Jurkat, Clone E6-1 (cell line): ENCODE results near the gene RAD51AP1.

Source experiments
- DNase-seq: peaks from one replicate; pipeline ENCODE4 v3.0.0-alpha.2; 2011; ENCODE audit warnings: low read depth, low spot score
- H3K4me3 ChIP-seq: 2 replicates; pipeline ENCODE4 v1.5.1; 2011; ENCODE audit warnings: mild to moderate bottlenecking, low read length, control low read depth, moderate library complexity

The RAD51AP1 gene

DNA sequence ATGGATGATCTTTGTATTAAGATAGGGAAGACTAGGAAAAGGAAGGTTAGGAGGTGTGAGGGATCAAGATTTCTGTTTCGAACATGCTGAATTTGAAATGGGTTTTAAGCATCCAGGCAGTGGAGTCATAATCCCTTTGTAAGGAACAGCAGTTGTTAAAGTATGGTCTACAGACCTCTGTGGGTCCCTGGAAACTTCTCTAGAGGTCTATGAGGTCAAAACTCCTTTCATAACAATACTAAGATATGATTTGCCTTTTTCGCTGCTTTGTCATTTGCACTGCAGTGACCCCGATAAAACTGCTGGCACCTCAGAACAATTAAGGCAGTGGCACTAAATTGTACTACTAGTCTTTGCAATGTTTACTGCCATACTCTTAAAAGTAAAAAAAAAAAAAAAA, 1.5 kb downstream of the RAD51AP1 start:
- H3K4me3 ChIP-seq = peak overlapping the region; percentile 96
- DNase-seq = no peak

DNA sequence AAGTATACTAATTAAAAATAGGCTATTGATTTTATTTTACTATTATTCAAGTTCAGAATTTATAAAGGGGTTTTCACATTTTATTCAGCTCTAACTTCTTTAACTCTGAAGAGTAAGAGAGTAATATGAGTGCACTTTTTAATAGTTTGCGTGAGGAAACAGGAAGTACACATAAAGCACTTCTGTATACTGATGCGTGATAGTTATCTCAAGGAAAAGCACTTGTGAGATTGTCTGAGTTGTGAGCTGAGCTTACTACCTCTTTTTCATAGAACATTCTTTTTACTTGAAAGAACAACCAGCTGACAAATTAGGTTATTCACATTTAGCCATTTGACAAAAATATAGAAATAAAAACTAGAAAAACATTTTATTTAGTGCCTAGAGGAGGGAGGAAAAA, 1.9 kb downstream of the RAD51AP1 start:
- DNase-seq = peak; percentile 17
- peak overlapping the region; percentile 96; the same call in 1 of the 2 replicates for H3K4me3 ChIP-seq

DNA sequence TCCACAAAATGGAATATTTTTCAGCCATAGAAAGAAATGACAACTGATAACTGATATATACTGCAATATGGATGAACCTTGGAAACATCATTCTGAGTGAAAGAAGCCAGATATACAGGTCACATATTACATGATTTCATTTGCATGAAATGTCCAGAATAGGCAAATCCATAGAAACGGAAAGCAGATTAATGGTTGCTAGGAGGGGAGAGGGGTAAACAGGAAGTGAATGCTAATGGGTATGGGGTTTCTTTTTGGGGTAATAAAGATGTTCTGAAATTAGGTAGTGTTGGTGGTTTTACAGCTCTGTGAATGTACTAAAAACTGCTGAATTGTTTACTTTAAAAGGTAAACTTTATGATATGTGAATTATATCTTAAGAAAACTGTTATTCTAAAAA, 6.5 kb downstream of the RAD51AP1 start:
- no peak overlapping the region for H3K4me3 ChIP-seq
- DNase-seq = no peak

DNA sequence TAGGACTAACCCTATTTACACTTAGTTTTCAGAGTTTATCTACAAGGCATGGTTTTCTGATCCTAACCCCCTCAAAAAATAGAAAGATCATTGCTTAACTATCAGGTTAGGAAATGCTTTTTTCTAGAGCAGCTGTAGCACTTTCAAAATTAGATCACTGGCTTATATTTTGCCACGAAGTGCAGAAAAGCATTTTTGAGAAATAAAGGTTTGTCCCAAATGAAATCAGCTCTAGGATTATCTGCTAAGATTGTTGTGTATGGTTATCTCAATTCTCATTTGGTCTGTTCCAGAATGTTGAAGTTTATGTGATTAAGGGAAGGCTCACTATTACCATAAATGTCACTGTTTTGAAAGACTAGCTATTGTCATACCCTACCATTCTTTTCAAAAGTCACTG, 13.5 kb downstream of the RAD51AP1 start:
- no peak overlapping the region for H3K4me3 ChIP-seq

DNA sequence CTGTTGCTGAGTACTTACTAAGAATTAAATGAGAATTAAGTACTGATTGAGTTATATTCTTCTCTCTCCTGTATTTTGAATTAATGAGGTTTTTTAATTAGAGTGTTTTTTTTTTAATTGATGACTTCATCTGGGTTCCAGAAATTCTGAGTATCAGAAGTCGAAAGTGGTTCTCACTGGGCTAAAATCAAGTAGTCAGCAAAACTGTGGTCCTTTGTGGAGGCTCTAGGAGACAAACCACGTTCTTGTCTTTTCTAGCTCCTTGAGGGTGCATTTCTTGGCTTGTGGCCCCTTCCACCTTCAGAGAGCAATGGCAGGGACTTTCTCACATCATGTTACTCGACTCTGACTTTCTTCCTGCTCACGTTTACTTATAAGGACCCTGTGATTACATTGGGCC, 15.3 kb downstream of the RAD51AP1 start:
- DNase-seq = no peak
- H3K4me3 ChIP-seq = no peak overlapping the region

More for the DNA sequence above, 13.5 kb downstream of the RAD51AP1 start:
- no peak for DNase-seq

DNA sequence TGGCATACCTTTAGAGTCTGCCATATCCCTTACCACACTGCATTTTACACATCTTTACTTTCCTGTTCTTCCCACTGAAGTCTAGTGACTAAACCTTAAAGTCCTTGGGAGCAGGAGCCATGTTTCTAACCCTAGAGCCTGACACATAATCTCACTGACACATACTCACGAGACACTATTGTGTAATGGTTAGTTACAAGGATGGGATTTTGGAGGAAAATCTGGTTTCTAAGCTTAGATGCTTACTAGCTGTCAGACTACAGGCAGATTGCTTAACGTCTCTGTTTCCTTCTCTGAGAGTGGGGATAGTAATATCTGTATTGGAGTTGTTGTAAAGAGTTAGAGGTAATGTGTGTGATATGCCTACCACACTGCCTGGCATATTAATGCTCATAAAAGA, 17.1 kb downstream of the RAD51AP1 start:
- H3K4me3 ChIP-seq = no peak overlapping the region
- no peak for DNase-seq

DNA sequence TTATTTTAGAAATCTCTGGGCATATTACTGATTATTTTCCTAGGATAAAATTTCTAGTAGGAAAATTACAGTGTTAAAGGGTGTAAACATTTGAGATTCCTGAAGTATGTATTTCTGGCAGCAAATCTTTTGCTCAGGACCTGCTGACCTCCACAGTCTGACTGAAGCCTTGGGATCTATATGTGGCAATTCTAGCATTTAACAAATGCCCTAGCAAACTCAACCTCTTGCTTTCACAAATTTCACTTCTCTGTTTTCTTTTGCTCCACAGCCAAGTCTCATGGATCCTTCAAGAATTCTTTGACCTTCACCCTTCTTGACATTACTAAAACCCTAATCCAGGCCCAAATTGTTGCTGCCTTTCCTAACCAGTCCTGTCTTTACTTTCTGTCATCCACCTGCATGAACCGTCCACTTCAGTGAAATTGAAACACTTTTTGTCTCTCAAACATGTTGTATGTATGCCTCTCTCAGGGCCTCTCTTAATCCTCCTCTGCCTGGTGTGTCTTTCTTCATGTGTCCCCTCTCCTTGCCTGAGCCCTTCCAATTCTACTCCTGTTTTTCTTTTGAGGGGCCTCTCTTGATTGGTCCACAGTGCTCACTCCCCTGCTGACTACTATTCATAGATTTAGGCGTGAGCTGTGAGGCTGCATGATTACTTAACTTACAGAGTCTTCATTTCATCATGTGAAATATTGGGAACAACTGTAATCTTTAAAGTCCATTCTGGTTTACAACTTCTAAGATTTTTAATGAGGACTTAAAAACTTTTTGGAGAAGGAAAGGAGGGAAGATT, 18.2 kb downstream of the RAD51AP1 start:
- no peak overlapping the region for H3K4me3 ChIP-seq
- no peak for DNase-seq

DNA sequence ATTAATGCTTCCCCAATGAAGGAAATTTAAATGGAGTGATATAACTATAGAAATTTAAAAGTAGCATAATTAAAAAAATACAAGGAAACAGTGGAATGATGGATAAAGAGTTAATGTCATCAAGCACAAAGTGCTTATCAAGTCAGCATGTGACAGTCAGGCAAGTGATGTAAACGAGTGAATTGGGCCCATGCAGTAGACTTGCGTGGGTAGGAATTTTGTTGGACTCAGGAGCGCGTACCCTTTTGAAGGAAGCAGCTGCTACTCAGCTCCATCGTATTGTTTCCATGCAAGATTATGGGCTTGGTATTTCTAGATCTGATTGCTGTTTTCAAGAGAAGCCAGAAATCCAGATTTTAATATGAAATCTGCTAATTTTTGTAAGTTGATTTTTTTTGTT, 18.9 kb downstream of the RAD51AP1 start:
- no peak for DNase-seq
- H3K4me3 ChIP-seq = no peak overlapping the region

DNA sequence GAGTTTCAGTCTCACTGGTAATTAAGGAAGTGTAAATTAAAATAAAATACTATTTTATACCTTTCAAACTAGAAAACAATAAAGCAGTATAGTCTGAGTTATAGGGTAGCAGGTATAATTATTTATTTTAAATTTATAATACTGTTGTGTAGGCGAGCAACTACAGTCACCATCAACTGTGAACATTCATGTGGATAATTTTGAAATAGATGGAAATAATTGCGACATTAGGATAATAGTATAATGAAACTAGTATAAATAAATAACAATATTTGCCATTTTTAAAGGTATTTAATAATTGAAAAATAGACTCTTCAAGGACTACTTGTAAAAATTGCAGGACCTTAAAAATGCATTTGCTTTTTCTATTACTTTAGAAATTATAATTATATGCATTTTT, 19.5 kb downstream of the RAD51AP1 start:
- no peak overlapping the region for H3K4me3 ChIP-seq
- no peak for DNase-seq

DNA sequence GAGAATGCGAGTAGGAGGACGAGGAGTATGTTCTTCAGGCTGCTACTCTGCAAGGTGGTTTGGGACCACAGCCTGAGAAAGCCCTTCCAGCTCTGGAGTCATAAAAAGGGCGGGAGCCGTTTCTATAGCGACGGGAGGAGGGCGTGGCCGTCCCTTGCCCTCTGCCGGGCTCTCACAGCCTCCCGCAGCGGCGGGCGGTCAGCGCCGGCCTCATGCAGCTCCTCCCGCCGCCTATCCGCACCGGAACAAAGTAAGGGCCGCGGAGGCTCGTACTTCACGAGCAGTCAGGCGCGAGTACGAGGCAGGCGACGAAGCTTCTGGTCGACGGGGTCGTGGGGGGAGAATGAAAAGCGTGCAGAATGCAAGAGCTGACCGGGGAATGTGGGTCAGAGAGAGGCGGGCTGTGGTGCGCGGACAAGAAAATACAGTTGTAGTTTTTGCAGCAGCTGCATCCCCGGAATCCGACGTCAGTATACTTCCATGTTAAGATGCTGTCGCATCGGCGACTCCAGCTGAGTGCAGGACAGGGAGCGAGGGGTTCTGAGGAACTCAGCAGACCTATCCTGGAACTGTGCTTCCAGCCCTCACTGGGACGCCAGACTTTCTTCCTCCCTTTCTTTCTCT, 23.5 kb downstream of the RAD51AP1 start, which contains the start of gene DYRK4:
TSS of gene DYRK4 (plus strand) at position 175 of the 624 bp plus-strand sequence. CDS start at position 213, 38 bp downstream.
- H3K4me3 ChIP-seq = no peak within 1 kb of the TSS
- no peak for DNase-seq

DNA sequence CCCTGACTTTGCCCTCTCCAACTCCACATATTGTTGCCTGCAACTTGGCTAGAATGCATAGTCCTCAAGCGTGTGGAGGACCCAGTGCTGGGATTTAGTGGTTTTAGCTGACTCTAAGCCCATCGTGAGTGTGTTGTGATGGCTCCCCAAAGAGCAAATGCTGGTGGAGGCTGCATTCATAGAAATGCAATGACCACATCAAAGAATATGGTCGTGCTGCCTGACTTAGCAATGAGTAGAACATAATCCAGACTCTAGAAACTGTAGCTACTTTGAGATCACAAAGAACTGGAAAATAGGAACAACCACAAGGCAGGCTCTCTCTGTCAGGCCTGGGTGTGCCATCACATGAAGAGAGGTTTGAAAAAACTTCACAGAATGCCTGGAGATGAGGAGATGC, 24.6 kb downstream of the RAD51AP1 start:
- peak; percentile 55 for DNase-seq
- no peak overlapping the region for H3K4me3 ChIP-seq

DNA sequence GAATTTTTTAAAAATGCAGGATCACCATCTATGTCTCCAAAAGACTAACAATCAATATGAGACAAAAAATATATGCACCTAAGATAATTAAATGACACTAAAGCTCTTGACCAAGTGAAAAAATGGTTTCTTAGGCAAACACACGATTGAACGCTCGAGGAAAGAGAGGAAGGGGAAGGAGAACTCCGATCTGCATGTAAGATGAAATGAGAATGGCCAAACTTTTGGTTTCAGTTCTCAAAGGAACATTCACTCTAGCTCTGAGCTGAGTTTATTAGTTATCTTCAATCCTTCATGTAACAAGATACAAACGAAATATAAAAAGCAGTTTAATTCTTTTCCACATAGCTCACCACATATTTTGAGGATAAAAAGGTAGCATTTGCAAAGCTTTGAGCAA, 26.1 kb downstream of the RAD51AP1 start:
- H3K4me3 ChIP-seq = no peak overlapping the region

DNA sequence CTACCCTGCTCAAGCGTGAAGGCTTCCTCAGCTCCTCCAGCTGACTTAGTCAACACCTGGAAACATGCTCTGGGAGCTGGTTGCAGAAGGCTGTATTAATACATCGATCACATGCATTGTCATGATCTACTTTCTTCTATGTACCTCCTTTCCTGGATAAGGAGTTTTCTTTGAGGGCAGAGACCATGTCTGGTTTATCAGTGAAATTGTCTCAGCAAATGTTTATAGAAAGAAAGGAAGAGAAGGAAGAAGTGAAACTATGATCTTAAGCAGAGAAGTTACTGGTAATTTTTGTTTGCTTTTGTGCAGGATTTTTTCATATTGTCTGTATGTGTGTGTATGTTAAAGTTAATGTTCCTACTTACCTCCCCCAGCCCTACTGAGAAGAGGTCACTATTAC, 27.8 kb downstream of the RAD51AP1 start:
- DNase-seq = no peak
- no peak overlapping the region for H3K4me3 ChIP-seq

More for the DNA sequence above, 26.1 kb downstream of the RAD51AP1 start:
- DNase-seq = no peak

DNA sequence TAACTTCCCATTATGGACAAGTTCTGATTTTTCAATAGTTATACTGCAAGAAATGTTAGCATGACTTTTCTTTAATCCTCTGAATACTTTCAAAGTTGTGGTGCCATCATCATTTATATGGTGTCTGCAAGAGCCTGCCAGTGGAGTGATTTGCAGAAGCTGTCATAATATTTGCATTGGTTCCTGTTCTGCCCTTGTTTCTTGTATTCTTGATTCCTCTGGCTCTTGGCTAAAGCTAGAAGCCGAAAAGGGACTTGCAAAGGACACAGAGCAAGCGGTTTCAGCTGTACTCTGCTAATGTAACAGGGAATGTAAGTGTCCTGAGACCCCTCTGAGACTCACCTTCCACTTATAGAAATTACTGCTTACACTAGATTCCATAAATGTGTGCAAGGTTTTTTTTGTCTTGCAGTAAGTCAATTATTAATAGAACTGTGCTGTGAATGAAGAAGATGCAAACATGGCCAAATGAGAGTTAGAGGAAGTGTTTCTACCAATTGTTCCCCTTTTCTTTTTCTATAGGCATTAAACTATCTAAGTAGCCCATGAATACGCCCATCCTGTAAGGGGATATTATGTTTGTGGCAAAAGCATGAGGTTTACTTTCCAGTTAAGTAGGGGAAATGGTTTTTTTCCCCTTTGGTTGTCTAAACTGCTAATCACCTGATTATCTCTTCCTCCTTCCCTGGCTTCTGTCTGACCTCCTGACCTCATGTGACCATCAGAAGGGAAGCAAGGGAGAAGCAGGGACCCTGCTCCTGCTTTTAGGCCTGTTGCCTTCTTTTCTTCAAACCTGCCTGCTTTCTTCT, 28.6 kb downstream of the RAD51AP1 start:
- DNase-seq = no peak
- H3K4me3 ChIP-seq = no peak overlapping the region

DNA sequence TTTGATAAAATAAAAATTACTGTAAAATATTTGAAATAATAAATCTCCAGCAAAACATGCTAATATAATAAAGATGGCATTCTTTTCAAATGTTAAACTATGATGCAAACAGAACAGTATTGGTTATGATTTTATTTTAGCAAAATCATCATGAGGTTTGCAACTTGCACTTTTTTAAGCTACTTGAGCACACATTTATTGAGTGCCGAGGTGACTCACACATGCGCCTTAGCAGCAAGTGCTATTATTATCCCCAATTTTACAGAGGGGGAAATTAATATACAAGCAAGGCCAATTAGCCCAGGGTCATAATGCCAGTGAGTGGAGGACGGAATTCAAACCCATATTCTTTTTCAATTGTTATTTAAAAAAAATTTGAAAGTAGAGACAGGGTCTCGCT, 30.6 kb downstream of the RAD51AP1 start:
- no peak for DNase-seq

DNA sequence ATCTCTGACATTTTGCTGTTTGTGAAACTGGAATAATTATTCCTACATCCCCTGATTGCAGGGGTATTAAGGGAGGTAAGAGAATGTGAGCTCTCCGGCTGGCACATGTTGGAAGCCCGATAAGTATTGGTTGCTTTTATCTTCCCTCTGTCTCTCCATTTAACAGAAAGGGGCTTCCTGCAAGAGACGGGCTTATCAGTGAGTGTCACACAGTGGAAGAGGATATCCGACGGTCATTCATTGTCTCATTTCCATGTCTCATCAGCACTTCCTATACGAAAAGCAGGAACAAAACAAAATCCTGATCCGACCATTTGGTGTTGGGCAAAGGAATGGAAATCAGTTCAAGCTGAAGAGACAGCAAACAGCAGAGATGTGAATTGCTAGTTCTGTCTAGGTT, 34.0 kb downstream of the RAD51AP1 start:
- no peak overlapping the region for H3K4me3 ChIP-seq
- DNase-seq = no peak

More for the DNA sequence above, 30.6 kb downstream of the RAD51AP1 start:
- no peak overlapping the region for H3K4me3 ChIP-seq

DNA sequence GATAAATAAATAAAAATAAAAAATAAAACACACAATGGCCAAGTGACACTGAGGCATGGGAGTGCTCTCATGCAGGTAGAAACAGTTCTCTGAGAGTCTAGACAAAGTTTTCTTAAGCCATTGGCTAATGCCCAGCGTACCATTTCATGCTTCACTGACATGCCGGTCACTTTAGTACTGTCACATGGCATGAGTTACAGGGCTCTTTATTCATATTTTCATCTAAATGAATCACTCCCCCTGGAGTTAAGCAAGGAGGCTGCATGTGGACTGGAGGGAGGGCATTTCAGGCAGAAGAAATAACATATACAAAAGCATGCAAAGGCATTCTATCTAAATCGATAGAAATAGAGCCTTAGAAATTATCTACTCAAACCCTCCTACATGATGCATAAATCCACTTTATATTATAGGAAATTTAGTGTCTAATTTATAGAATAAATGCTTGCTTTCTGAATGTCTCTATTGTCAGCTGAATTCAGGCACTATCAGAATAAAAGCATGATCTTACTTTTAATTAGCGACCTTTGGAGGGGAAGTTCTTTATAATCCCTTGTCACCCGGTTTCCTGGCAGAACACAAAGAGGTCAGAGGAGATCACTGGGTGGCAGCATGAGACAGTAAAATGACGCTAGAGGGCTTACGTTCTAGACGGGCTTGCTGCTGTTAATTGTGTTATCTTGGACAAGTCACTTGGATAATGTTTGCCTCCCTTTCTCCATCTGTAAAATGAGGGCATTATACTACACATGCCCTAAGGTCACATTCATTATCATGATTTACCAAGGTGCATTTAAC, 40.8 kb downstream of the RAD51AP1 start:
- H3K4me3 ChIP-seq = no peak overlapping the region

DNA sequence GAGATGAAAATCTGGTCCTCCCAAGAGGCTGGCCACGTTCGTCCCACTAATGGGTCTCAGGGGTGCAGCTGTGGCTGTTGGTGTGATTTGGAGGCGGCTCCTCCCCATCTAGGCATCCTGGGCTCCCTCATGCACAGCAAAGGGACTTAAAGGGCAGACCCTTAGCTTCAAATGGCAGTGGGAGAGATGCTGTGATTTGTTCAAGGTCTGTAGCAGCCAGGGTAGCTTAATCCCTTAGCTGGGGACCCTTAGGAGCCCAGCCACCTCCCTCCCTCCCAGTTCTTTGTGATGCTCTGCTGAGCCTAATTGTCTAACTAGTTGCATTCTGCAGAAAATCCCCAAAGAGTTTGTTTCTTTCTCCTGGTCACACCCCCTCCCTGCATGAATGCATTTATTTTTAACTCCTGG, 41.6 kb downstream of the RAD51AP1 start:
- DNase-seq = no peak
- no peak overlapping the region for H3K4me3 ChIP-seq

More for the DNA sequence above, 40.8 kb downstream of the RAD51AP1 start:
- DNase-seq = no peak

DNA sequence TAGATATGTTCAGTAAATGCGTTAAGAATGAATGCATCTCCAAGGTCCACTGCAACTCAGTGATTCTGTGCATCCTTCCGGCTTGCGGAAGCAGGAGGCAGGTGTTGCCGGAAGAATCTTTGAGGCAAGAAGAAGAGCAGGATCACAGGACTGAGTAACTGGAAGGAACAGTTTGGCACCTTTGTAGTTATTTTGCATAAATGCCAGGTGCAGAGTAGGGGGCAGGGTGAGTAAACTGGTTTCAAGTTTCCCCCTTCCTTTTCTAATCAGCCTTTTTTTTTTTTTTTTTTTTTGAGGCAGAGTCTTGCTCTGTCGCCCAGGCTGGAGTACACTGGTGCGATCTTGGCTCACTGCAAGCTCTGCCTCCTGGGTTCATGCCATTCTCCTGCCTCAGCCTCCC, 45.6 kb downstream of the RAD51AP1 start:
- DNase-seq = no peak
- no peak overlapping the region for H3K4me3 ChIP-seq
